ENCODE results near the gene DCPS. TPM values are rescaled to one million over a fixed set of nuclear protein-coding genes. Genes with fewer than 3 reads are reported as not detected.

The DCPS gene
- total RNA-seq, 1 experiment from 2014 or later: 25.6 TPM

DNA sequence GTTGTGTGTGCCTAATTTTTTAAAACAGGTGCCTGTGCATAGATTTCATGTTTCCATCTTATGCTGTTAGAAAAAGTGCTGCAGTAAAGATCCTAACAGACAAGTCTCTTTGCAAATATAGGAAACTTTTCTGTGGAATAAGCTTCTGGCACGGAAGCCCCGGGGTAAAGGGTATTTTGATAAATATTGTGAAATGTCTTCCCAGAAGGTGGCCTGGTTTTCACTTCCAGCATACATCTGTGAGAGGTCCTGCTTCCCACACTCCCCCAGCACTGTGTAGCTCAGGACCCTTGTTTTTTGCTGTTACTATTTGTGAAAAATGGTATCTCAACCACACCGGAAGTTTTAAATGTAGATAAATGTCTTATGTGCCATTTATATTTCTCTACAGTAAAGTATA lies 66.2 kb downstream of the DCPS start:
- Histone ChIP-seq H4K20me1 (ENCODE audit: insufficient read depth) (no peaks in the 10 kb centered on the region), H3K27ac (ENCODE audit: low read depth, low read length) (no peak overlapping the region), H3K9ac (ENCODE audit: low read length) (no peak overlapping the region), H3K79me2 (ENCODE audit: insufficient read depth, low read length) (no peaks in the 10 kb centered on the region), H2AFZ (ENCODE audit: low read depth, low read length, poor library complexity, severe bottlenecking) (no peak overlapping the region), H3K27me3 (ENCODE audit: insufficient read depth, low read length) (no peaks in the 10 kb centered on the region), H3K9me3 (ENCODE audit: control insufficient read depth in 1 of 2, insufficient read depth in 1 of 2, low read depth in 1 of 2, low read length in 2 of 2) (no peaks in the 10 kb centered on the region), H3K4me2 (ENCODE audit: low read length) (no peak overlapping the region), H3K9me2 (ENCODE audit: insufficient read depth) (no peaks in the 10 kb centered on the region), H3K4me1 (ENCODE audit: control insufficient read depth in 1 of 2, insufficient read depth in 2 of 2, low read length in 2 of 2) (peaks cover 0 to 10% of the 10 kb centered on the region in 2 experiments; a peak in 2 of 4 replicates), H3K36me3 (ENCODE audit: control insufficient read depth in 1 of 2, insufficient read depth in 2 of 2, low read length in 2 of 2) (no peaks in the 10 kb centered on the region), H3K4me3 (replicated peaks in 1 of 2; ENCODE audit: low read depth in 1 of 2, low read length in 2 of 2) (no peak overlapping the region)
- BruUV-seq (replicated peaks): no TSS peak
- DNase-seq (ENCODE audit: low read depth, low spot score) (no peak), ATAC-seq (no peak)
- intact Hi-C loops (cut with micrococcal nuclease): no loop called here
- RAD21 ChIA-PET (ENCODE audit: low non-redundant PET in 1 of 2, low total read pairs in 2 of 2, uncharacterized antibody in 2 of 2, unreplicated experiment in 2 of 2): no interaction called here
- no peak for TF ChIP-seq YY1 (IDR thresholded peaks at IDR 0.05; ENCODE audit: extremely low read depth, insufficient replicate concordance, low read depth, low read length)
- TF ChIP-seq, protein P1, sequence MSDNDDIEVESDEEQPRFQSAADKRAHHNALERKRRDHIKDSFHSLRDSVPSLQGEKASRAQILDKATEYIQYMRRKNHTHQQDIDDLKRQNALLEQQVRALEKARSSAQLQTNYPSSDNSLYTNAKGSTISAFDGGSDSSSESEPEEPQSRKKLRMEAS (IDR thresholded peaks at IDR 0.05): no peak
- no peak for TF ChIP-seq JUND (IDR thresholded peaks at IDR 0.05)
- no peak for TF ChIP-seq POLR2AphosphoS5 (IDR thresholded peaks at IDR 0.05; ENCODE audit: low read depth, low read length)
- TF ChIP-seq SRF (IDR thresholded peaks at IDR 0.05; ENCODE audit: low read depth): no peak
- TF ChIP-seq EZH2phosphoT487 (IDR thresholded peaks at IDR 0.05; ENCODE audit: borderline replicate concordance): no peak
- TF ChIP-seq TCF7L2 (IDR thresholded peaks at IDR 0.05; ENCODE audit: borderline replicate concordance, extremely low read depth, insufficient read depth, insufficient read length): no peak
- TF ChIP-seq SP1 (IDR thresholded peaks at IDR 0.05; ENCODE audit: low read depth): no peak
- TF ChIP-seq POLR2A (IDR thresholded peaks at IDR 0.05; ENCODE audit: borderline replicate concordance, extremely low read depth, insufficient read depth, insufficient read length): no peak
- TF ChIP-seq ELF1 (IDR thresholded peaks at IDR 0.05; ENCODE audit: borderline replicate concordance, low read depth): no peak
- TF ChIP-seq, protein P2, sequence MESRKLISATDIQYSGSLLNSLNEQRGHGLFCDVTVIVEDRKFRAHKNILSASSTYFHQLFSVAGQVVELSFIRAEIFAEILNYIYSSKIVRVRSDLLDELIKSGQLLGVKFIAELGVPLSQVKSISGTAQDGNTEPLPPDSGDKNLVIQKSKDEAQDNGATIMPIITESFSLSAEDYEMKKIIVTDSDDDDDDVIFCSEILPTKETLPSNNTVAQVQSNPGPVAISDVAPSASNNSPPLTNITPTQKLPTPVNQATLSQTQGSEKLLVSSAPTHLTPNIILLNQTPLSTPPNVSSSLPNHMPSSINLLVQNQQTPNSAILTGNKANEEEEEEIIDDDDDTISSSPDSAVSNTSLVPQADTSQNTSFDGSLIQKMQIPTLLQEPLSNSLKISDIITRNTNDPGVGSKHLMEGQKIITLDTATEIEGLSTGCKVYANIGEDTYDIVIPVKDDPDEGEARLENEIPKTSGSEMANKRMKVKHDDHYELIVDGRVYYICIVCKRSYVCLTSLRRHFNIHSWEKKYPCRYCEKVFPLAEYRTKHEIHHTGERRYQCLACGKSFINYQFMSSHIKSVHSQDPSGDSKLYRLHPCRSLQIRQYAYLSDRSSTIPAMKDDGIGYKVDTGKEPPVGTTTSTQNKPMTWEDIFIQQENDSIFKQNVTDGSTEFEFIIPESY (IDR thresholded peaks at IDR 0.05; ENCODE audit: extremely low read depth, insufficient replicate concordance, low read length): no peak
- CTCF ChIA-PET: no interaction called here
- POLR2A ChIA-PET: no interaction called here
